ENCODE data around the gene SMLR1. TPM values are rescaled to one million over a fixed set of nuclear protein-coding genes. Genes with fewer than 3 reads are reported as not detected.

The SMLR1 gene
- total and polyA plus RNA-seq, 7 experiments from 2014 or later = not detected

- Mint-ChIP-seq H3K36me3 (peaks cover 0 to 9% (median 0%) of the 10 kb centered on the region in 5 donors), H3K27me3 (no peaks in the 10 kb centered on the region), H3K9me3 (no peaks in the 10 kb centered on the region), H3K4me1 (peaks cover 0 to 4% (median 0%) of the 10 kb centered on the region in 7 donors), H3K27ac (no peak overlapping the region), H3K4me3 (no peak overlapping the region)
- H3K4me1 ChIP-seq (ENCODE audit: control insufficient read depth in 2 of 2, insufficient read depth in 2 of 2, low read length in 2 of 2) = no peaks in the 10 kb centered on the region
- H3K27me3 ChIP-seq (ENCODE audit: control insufficient read depth in 2 of 2, insufficient read depth in 2 of 2, low read length in 2 of 2) = no peaks in the 10 kb centered on the region
- no peaks in the 10 kb centered on the region for H3K36me3 ChIP-seq (ENCODE audit: control insufficient read depth in 2 of 3, insufficient read depth in 3 of 3, low read length in 3 of 3)
- intact Hi-C loops (cut with micrococcal nuclease) = loop anchor here (5.0 to 10.0 kb wide), 6 partner anchors 803 to 1345 kb away; no protein-coding TSS in a partner anchor
- ChIA-PET CTCF (interaction anchor here (1.1 kb wide), 1 partner anchor 518 kb away, joined by 3 read pairs; no protein-coding TSS in a partner anchor), POLR2A (no interaction called here)
- H3K4me3 ChIP-seq (ENCODE audit: low read length) = no peak overlapping the region
- ATAC-seq = no peak
- no peaks in the 10 kb centered on the region for H3K9me3 ChIP-seq (ENCODE audit: control insufficient read depth in 2 of 3, low read length in 3 of 3)
- no peak overlapping the region for H3K27ac ChIP-seq (ENCODE audit: low read depth, low read length)
- DNase-seq = no peak
Measured at GRCh38 chr6:130840050-130840449, 12.8 kb downstream of the SMLR1 start.

GRCh38 chr6:130841128-130841728, 14.0 kb downstream of the SMLR1 start:
- H3K27ac Mint-ChIP-seq = peak overlapping the region in 1 of 9 donors; percentile 13
- intact Hi-C loops (cut with micrococcal nuclease) = loop anchor here (5.0 to 10.0 kb wide), 6 partner anchors 804 to 1346 kb away; no protein-coding TSS in a partner anchor
- no peaks in the 10 kb centered on the region for H3K9me3 Mint-ChIP-seq
- H3K27me3 Mint-ChIP-seq = no peaks in the 10 kb centered on the region
- DNase-seq (no peak), ATAC-seq (no peak)
- Histone ChIP-seq H3K27me3 (ENCODE audit: control insufficient read depth in 2 of 2, insufficient read depth in 2 of 2, low read length in 2 of 2) (no peaks in the 10 kb centered on the region), H3K36me3 (ENCODE audit: control insufficient read depth in 2 of 3, insufficient read depth in 3 of 3, low read length in 3 of 3) (no peaks in the 10 kb centered on the region), H3K4me3 (ENCODE audit: low read length) (no peak overlapping the region), H3K4me1 (ENCODE audit: control insufficient read depth in 2 of 2, insufficient read depth in 2 of 2, low read length in 2 of 2) (no peaks in the 10 kb centered on the region), H3K9me3 (ENCODE audit: control insufficient read depth in 2 of 3, low read length in 3 of 3) (no peaks in the 10 kb centered on the region), H3K27ac (ENCODE audit: low read depth, low read length) (no peak overlapping the region)
- H3K36me3 Mint-ChIP-seq = peaks cover 0 to 9% (median 0%) of the 10 kb centered on the region in 5 donors
- ChIA-PET POLR2A (no interaction called here), CTCF (no interaction called here)
- H3K4me1 Mint-ChIP-seq = peaks cover 0 to 4% (median 0%) of the 10 kb centered on the region in 7 donors
- H3K4me3 Mint-ChIP-seq = no peak overlapping the region

DNA sequence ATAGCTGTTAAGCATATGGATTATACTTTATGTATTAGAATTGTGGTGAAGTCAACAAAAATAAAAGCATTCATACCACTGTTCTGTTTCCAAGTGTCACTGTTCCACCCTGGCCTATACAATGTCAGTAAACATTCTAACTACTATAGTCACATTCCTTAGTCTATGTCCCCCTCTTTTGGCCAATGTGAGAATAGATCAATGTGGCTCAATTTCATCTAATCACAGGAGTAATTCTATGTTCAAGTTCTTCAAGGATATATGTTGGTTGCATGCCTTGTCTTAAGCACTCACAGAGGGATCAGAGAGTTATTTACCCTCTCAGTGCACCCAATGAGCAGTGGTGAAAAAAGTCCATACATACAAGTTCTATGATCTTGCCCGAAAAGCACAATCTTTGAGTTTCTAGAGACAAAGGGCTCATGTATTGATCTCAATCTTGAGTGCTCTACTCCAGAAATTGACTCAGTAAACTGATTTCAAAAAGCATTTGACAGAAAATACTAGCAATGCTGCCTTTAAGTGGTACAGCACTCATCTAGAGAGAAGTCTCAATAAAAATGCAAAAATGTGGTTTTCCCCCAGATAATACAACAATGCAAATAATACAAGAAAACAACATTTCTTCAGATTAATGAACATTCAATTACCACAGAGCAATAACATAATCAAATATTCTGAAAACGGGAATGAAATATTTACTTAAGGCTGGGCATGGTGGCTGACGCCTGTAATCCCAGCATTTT, 16.5 kb downstream of the SMLR1 start:
- POLR2A ChIA-PET = no interaction called here
- Histone ChIP-seq H3K4me1 (ENCODE audit: control insufficient read depth in 2 of 2, insufficient read depth in 2 of 2, low read length in 2 of 2) (no peaks in the 10 kb centered on the region), H3K9me3 (ENCODE audit: control insufficient read depth in 2 of 3, low read length in 3 of 3) (no peaks in the 10 kb centered on the region), H3K27ac (ENCODE audit: low read depth, low read length) (no peak overlapping the region), H3K27me3 (ENCODE audit: control insufficient read depth in 2 of 2, insufficient read depth in 2 of 2, low read length in 2 of 2) (no peaks in the 10 kb centered on the region), H3K36me3 (ENCODE audit: control insufficient read depth in 2 of 3, insufficient read depth in 3 of 3, low read length in 3 of 3) (no peaks in the 10 kb centered on the region), H3K4me3 (ENCODE audit: low read length) (no peak overlapping the region)
- Mint-ChIP-seq H3K27ac (peak overlapping the region in 1 of 9 donors; percentile 51), H3K9me3 (no peaks in the 10 kb centered on the region), H3K27me3 (no peaks in the 10 kb centered on the region), H3K4me3 (no peak overlapping the region), H3K36me3 (peaks cover 0 to 5% (median 0%) of the 10 kb centered on the region in 5 donors), H3K4me1 (peaks cover 0 to 7% (median 0%) of the 10 kb centered on the region in 7 donors)
- peak in 7 of 9 donors; percentile 30 to 74 (median 52) for DNase-seq
- CTCF ChIA-PET = interaction anchor here (0.7 to 1.8 kb wide), 6 partner anchors 516 to 1760 kb away, joined by 3 to 13 read pairs (median 3); no protein-coding TSS in a partner anchor
- intact Hi-C loops (cut with micrococcal nuclease) = loop anchor here (1.0 to 10.0 kb wide), 14 partner anchors 145 to 1349 kb away; no protein-coding TSS in a partner anchor
- ATAC-seq = peak; percentile 90

- ChIA-PET CTCF (no interaction called here), POLR2A (no interaction called here)
- no peak overlapping the region for H3K27ac ChIP-seq (ENCODE audit: low read depth, low read length)
- no peaks in the 10 kb centered on the region for H3K4me1 ChIP-seq (ENCODE audit: control insufficient read depth in 2 of 2, insufficient read depth in 2 of 2, low read length in 2 of 2)
- no peak overlapping the region for H3K27ac Mint-ChIP-seq
- no peak overlapping the region for H3K4me3 ChIP-seq (ENCODE audit: low read length)
- no peaks in the 10 kb centered on the region for H3K9me3 Mint-ChIP-seq
- ATAC-seq = no peak
- no peaks in the 10 kb centered on the region for H3K27me3 ChIP-seq (ENCODE audit: control insufficient read depth in 2 of 2, insufficient read depth in 2 of 2, low read length in 2 of 2)
- H3K4me1 Mint-ChIP-seq = peaks cover 0 to 12% (median 0%) of the 10 kb centered on the region in 7 donors
- no peaks in the 10 kb centered on the region for H3K9me3 ChIP-seq (ENCODE audit: control insufficient read depth in 2 of 3, low read length in 3 of 3)
- H3K27me3 Mint-ChIP-seq = no peaks in the 10 kb centered on the region
- H3K36me3 Mint-ChIP-seq = peaks cover 0 to under 1% (median 0%) of the 10 kb centered on the region in 5 donors
- DNase-seq = no peak
- no peaks in the 10 kb centered on the region for H3K36me3 ChIP-seq (ENCODE audit: control insufficient read depth in 2 of 3, insufficient read depth in 3 of 3, low read length in 3 of 3)
- intact Hi-C loops (cut with micrococcal nuclease) = loop anchor here (10.0 kb wide), 2 partner anchors 952 to 1352 kb away; no protein-coding TSS in a partner anchor
- H3K4me3 Mint-ChIP-seq = no peak overlapping the region
Measured at GRCh38 chr6:130846501-130846900, 19.3 kb downstream of the SMLR1 start.

GRCh38 chr6:130847001-130847910, 20.1 kb downstream of the SMLR1 start:
- ChIA-PET POLR2A (no interaction called here), CTCF (interaction anchor here (0.6 kb wide), 1 partner anchor 753 kb away, joined by 3 read pairs; no protein-coding TSS in a partner anchor)
- ATAC-seq (no peak), DNase-seq (no peak)
- Histone ChIP-seq H3K9me3 (ENCODE audit: control insufficient read depth in 2 of 3, low read length in 3 of 3) (no peaks in the 10 kb centered on the region), H3K4me3 (ENCODE audit: low read length) (no peak overlapping the region), H3K27me3 (ENCODE audit: control insufficient read depth in 2 of 2, insufficient read depth in 2 of 2, low read length in 2 of 2) (no peaks in the 10 kb centered on the region), H3K27ac (ENCODE audit: low read depth, low read length) (no peak overlapping the region), H3K4me1 (ENCODE audit: control insufficient read depth in 2 of 2, insufficient read depth in 2 of 2, low read length in 2 of 2) (no peaks in the 10 kb centered on the region), H3K36me3 (ENCODE audit: control insufficient read depth in 2 of 3, insufficient read depth in 3 of 3, low read length in 3 of 3) (no peaks in the 10 kb centered on the region)
- Mint-ChIP-seq H3K4me3 (no peak overlapping the region), H3K9me3 (no peaks in the 10 kb centered on the region), H3K27me3 (no peaks in the 10 kb centered on the region), H3K27ac (no peak overlapping the region), H3K36me3 (no peaks in the 10 kb centered on the region), H3K4me1 (peaks cover 0 to 12% (median 0%) of the 10 kb centered on the region in 7 donors)
- intact Hi-C loops (cut with micrococcal nuclease) = loop anchor here (10.0 kb wide), 2 partner anchors 952 to 1352 kb away; no protein-coding TSS in a partner anchor

- no peak overlapping the region for H3K4me3 Mint-ChIP-seq
- CTCF ChIA-PET = no interaction called here
Measured at GRCh38 chr6:130848945-130849344, 21.7 kb downstream of the SMLR1 start.

More at GRCh38 chr6:130848945-130849344, 21.7 kb downstream of the SMLR1 start:
- Mint-ChIP-seq H3K27me3 (no peaks in the 10 kb centered on the region), H3K4me1 (peaks cover 0 to 9% (median 0%) of the 10 kb centered on the region in 7 donors), H3K27ac (peak overlapping the region in 1 of 9 donors; percentile 48), H3K9me3 (no peaks in the 10 kb centered on the region), H3K36me3 (peaks cover 0 to 5% (median 0%) of the 10 kb centered on the region in 5 donors)
- no peaks in the 10 kb centered on the region for H3K27me3 ChIP-seq (ENCODE audit: control insufficient read depth in 2 of 2, insufficient read depth in 2 of 2, low read length in 2 of 2)
- H3K9me3 ChIP-seq (ENCODE audit: control insufficient read depth in 2 of 3, low read length in 3 of 3) = no peaks in the 10 kb centered on the region
- intact Hi-C loops (cut with micrococcal nuclease) = loop anchor here (10.0 kb wide), 2 partner anchors 954 to 1354 kb away; no protein-coding TSS in a partner anchor
- peak in 3 of 9 donors; percentile 7 to 22 (median 19) for DNase-seq
- POLR2A ChIA-PET = no interaction called here
- no peak overlapping the region for H3K4me3 ChIP-seq (ENCODE audit: low read length)
- ATAC-seq = peak; percentile 83
- no peaks in the 10 kb centered on the region for H3K36me3 ChIP-seq (ENCODE audit: control insufficient read depth in 2 of 3, insufficient read depth in 3 of 3, low read length in 3 of 3)
- no peaks in the 10 kb centered on the region for H3K4me1 ChIP-seq (ENCODE audit: control insufficient read depth in 2 of 2, insufficient read depth in 2 of 2, low read length in 2 of 2)
- H3K27ac ChIP-seq (ENCODE audit: low read depth, low read length) = no peak overlapping the region
